GM12865 (cell line): ENCODE results near the gene PRPS1.
"Not testable (repeated sequence)": the region's sequence is repeated elsewhere in the genome, so short reads cannot be mapped to it uniquely, and the experiment has no call there.

Source experiments
- DNase-seq: peaks from one replicate; pipeline ENCODE4 v3.0.0; 2010; ENCODE audit warnings: low read depth
- H3K4me3 ChIP-seq: 2 replicates; pipeline ENCODE4 v1.5.1; 2011; ENCODE audit warnings: mild to moderate bottlenecking, low read depth, low read length, control low read depth
- CTCF ChIP-seq: IDR thresholded peaks from 2 replicates; pipeline ENCODE4 v1.5.1; 2011; ENCODE audit warnings: low read length, control low read depth, low read depth, inconsistent platforms; ENCODE audit not compliant: insufficient read depth; ENCODE audit errors: missing control alignments

PRPS1 gene

GRCh38 chrX:107599450-107599861, 28.9 kb upstream of the PRPS1 start:
- no peak overlapping the region for H3K4me3 ChIP-seq
- no peak for DNase-seq
- no peak for TF ChIP-seq CTCF

- no peak overlapping the region for H3K4me3 ChIP-seq
- no peak for DNase-seq
- TF ChIP-seq CTCF, result no peak
These were observed 27.9 kb upstream of the PRPS1 start for GRCh38 chrX:107600366-107600765.

GRCh38 chrX:107601326-107601725, 27.0 kb upstream of the PRPS1 start:
- DNase-seq, result no peak
- no peak for TF ChIP-seq CTCF
- H3K4me3 ChIP-seq, result no peak overlapping the region

GRCh38 chrX:107601759-107602158, 26.6 kb upstream of the PRPS1 start:
- no peak for TF ChIP-seq CTCF
- no peak for DNase-seq
- no peak overlapping the region for H3K4me3 ChIP-seq

DNA sequence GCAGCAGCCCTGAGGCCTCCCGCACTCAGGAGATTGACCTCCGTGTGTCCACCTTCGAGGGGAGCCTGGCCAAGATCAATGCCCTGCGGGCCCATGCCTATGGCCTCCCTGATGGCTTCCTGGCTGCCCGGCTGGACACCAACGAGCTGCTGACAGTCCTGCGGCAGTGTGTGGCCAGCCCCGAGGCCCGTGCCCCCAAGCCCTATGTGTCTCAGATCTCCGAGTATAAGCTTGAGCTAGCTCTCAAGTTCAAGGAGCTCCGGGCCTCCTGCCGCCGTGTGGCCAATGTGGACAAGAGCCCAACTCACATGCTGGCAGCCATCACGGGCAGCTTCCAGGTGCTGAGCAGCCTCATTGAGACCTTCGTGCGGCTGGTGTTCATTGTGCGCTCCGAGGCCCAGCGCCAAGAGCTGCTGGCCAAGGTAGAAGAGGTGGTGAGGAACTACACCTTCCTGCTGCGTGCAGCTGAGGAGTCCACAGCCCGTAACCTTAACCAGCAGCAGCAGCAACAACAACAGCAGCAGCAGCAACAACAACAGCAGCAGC, 25.5 kb upstream of the PRPS1 start:
- DNase-seq, result no peak
- H3K4me3 ChIP-seq, result no peak overlapping the region
- no peak for TF ChIP-seq CTCF

DNA sequence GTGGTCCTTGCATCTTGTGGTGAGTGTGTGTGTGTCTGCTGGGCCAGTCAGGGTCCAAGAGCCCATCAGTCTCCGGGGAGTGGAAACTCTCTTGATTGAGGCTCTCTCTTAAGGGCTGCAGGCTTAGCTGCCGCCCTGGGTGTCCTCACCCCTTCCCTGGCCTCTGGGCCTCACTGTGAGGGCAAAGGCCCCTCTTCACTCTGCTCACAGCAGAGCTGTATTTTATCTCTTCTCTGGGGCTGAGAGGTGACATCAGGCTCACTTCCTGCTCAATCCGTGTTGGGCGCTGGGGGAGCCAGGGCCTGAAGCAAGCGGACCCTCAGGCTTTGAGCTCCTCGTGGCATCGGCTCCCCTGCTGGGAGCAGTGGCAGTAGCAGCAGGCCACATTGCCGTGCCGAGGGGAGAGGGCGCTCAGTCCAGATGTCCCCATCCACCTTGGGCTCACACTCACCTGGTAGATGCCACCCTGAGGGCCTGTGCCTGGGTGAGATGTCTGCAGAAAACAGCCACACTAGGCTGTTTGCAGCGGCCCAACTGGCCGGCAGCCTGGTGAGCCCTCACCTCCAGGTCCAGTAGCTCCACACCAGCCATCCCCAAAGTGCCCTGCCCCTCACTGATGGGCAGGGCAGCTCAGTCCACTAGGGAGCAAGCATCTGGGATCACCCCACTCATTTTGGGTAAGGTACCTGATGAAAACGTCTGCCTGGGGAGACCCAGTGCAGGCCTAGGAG, 24.7 kb upstream of the PRPS1 start:
- H3K4me3 ChIP-seq, result no peak overlapping the region
- TF ChIP-seq CTCF, result no peak
- DNase-seq, result no peak

DNA sequence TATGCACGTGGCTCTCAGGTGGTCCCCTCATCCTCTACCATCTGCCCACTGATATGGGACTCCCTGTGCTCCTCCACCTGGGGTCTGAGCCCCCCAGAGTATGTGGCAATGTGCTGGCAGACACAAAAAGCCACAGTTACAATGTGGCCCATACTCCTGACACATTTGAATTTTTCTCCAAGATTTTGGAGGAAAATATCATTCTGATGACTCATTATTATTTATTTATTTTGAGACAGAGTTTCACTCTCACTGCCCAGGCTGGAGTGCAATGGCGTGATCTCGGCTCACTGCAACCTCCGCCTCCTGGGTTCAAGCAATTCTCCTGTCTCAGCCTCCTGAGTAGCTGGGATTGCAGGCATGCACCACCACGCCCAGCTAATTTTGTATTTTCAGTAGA, 19.2 kb upstream of the PRPS1 start:
- not testable (repeated sequence) for DNase-seq, H3K4me3 ChIP-seq
